Ureter (tissue), 1 donor: ENCODE results near the gene PKP3. TPM values are rescaled to one million over a fixed set of nuclear protein-coding genes. Genes with fewer than 3 reads are reported as not detected.
"Not testable (repeated sequence)": the region's sequence is repeated elsewhere in the genome, so short reads cannot be mapped to it uniquely, and the experiment has no call there.

ENCODE experiments used
- DNase-seq: peaks from one replicate; pipeline ENCODE4 v3.0.0-alpha.2; 2020; ENCODE audit warnings: low spot score
- total RNA-seq: library from RNA; stranded (reverse); gene quantifications from one replicate; pipeline ENCODE4 v1.2.4, GENCODE V29; 2023
- donor health status: DM: yes; HTN: yes; CAD: no.

PKP3 gene
- total RNA-seq = 78.5 TPM

DNA sequence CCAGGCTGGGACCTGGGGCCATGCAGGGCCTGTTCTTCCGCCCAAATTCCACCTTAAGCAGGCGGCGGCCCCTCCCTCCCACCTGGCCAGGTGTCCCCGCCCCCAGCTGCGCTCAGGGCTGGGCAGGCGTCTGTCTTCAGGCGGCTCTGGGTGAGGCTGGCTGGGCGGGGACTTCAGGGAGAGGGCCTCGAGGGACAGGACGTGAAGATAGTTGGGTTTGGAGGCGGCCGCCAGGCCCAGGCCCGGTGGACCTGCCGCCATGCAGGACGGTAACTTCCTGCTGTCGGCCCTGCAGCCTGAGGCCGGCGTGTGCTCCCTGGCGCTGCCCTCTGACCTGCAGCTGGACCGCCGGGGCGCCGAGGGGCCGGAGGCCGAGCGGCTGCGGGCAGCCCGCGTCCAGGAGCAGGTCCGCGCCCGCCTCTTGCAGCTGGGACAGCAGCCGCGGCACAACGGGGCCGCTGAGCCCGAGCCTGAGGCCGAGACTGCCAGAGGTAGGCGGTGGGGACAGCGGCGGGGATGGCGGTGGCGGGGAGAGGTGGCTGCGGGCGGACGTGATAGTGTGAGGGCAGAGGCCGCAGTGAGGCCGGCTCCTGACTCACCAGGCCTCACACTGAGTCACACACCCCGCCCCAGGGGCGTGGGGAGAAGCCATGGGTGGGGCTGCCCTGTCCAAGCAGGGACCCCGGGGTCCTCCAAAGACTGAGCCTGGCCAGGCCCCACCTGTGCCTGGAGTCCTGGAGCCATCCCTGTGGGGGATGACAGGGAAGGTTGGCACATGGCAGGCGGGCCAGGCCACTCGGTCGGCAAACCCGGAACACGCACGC lies at the start of gene PKP3:
TSS of gene PKP3 (plus strand) at position 176 of the 824 bp plus-strand sequence. CDS start at position 260, 84 bp downstream.
- peak; percentile 91 for DNase-seq

DNA sequence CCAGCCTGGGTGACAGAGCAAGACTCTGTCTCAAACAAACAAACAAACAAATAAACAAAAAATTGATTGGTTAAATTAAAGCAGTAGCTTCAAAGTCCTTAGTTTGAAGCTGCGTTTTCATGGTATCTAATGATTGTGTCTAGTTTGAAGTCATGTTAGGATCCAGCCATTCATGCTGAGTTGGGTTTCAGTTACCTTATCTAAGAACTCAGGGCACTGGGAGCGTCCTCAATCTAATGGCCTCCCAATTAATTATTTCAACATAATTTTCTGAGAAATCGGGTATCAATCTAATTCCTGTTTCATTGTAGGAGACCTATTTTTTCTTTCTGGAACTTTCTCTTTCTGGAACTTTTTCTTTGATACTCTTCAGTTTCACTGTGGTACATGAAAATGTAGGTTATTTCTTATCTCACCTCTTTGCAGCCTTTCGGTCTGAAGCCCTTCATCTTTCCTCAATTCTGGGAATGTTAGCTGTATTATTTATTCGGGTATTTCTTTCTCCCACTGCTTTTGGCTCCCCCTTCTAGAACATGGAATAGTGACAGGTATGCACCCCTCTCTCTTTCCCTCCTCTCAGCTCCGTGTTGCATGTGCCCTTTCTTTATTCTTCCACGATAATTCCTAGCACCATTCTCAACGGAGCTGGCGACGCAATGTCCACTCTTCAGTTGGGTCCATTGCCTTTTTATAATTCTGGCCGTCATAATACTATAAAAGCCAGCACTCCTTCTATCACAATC lies 49.0 kb upstream of the PKP3 start:
- no peak for DNase-seq

GRCh38 chr11:346529-346928 lies 47.5 kb upstream of the PKP3 start:
- DNase-seq = no peak

DNA sequence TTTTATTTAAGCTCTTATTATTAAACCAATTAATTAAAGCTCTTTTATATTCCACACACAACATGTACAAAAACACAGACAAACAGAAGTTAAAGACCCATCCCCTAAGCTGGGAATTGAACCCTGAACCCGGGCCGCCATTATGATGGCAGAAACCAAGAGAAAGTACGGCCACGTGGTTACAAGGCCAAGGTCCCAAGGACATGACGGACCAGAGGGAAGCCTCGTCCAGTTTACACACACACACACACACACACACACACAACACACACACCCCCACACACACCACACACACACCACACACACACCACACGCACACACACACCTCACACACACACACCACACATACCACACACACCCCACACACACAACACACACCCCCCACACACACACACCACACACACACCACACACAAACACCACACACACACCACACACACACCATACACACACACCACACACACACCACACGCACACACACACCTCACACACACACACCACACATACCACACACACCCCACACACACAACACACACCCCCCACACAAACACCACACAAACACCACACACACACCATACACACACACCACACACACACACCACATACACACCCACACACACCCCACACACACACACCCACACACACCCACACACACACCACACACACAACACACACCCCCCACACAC lies 44.6 kb upstream of the PKP3 start:
- DNase-seq = not testable (repeated sequence)

DNA sequence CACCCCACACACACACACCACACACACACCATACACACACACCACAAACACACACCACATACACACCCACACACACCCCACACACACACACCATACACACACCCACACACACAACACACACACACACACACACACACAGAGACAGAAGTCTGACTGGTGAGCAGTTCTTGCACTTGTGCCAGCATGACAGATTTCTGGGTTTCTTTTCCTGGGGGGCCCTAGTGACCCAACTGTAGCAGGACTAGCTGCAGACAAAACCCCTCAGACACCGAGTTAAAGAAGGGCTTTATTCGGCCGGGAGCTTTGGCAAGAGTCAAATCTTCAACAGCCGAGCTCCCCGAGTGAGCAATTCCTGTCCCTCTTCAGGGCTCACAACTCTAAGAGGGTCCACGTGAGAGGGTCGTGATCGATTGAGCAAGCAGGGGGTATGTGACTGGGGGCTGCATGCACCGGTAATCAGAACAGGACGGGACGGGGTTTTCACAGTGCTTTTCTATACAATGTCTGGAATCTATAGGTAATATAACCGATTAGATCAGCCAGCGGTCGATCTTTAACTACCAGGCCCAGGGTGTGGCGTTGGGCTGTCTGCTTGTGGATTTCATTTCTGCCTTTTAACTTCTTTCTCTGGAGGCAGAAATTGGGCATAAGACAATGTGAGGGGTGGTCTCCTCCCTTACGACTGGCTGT lies 43.8 kb upstream of the PKP3 start:
- not testable (repeated sequence) for DNase-seq

- peak; percentile 50 for DNase-seq
Measured at GRCh38 chr11:350723-351255, 43.2 kb upstream of the PKP3 start.

- peak; percentile 41 for DNase-seq
Measured at GRCh38 chr11:351411-351810, 42.6 kb upstream of the PKP3 start.

DNA sequence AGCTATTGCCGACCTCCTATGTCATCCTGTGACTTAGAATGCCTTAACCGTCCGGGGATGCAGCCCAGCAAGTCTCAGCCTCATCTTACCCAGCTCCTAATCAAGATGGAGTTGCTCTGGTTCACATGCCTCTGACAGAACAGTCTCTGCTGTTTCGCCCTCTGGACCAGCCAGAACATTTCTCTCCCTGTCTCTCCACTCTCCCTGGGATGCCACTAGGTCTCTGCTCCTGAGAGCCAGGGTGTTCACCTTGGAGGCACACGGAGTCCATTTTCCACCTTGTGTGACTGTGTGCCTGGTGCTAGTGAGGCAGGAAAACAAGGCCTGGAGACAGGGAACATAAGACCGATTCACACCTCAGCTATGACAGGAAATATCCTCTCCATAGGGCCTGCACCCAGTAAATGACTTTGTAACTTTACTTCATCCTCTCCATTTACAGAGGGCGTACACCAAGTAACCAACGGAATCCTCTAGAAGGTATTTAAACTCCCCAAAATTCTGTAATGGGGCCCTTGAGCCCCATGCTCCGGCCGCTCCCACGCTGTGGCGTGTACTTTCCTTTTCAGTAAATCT lies 41.5 kb upstream of the PKP3 start:
- peak; percentile 41 for DNase-seq

DNA sequence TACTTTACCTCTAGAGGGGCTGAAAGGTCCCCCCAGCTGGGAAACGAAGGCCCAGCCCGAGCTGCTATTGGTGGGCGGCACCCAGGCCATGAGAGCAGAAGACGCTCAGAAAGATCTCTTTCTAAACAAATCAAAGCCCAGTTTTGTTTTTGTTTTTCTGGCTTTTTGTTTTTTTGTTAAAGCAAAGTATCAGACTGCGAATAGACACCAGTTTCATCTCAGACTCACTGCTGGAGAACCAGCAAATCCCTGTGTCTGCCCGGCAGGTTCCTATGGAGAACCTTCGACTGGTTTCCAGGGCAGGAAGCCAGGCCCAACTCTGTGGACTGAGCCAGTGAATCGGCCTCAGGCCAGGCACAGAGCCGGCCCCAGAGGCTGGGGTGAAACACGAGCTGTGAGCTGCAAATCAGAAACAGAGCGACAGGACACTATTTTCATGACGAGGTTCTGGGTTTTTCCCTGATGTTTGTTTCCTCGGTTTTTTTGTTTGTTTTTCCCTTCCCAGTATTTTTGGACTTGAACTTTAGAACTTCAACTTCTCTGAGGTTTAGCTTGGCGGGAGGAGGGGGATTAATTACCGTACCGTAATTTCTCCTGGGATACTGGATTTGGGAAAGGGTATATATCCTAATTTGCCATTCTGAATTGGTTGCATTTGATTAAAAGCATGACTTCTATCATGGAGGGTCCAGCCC lies 40.7 kb upstream of the PKP3 start:
- peak; percentile 81 for DNase-seq

DNA sequence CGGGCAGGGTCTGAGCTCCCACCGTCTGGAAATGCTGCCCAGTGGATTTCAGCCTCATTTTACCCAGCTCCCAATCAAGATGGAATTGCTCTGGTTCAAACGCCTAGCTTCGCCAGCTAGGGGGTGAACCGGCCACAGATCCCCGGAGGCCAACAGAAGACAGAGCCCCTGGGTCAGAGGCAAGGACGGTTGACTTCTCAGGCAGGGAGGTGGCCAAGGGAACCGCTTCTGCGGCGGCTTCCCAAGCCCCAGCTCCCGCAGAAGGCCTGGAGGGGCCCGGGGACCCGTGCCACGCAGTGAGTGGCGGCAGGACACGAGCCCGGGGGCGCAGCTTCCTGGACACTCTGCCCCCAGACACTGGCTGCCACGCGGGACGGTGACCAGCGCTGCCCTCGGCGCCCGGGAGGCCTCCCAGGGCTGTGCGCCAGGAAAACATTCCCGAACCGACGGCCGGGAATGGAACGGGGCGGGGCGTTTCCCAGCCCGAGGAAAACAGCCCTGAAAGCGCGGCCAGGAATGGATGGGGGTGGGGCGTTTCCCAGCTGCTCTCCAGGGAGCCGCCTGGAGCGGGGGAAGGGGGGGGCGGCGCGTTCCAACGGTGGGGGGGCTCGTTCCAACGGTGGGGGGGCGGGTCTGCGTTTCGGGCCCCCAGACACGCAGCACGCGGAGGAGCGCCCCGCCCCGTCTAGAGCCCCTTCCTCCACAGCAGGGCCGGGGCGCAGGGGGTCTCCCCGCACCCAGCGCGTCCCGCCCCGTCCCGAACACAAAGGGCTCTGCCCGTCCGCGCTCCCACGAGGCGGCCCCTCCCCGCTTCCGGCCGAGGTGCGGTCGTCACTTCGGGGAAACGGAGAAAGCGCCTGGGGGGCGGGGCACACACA lies 38.2 kb upstream of the PKP3 start:
- DNase-seq = peak; percentile 94

GRCh38 chr11:356610-357009 lies 37.4 kb upstream of the PKP3 start:
- DNase-seq = no peak

DNA sequence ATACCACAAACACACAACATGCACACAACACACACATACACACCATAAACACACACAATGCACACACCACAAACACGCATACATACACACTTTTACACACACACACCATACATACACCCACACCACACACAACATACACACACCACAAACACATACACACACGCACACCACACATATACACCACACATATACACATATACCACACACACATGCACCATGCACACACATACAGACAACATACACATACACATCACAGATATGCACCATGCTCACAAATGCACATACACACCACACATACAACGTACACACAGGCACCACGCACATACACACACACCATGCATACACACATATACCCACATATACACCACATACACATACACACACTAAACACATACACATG lies 36.4 kb upstream of the PKP3 start:
- DNase-seq = no peak

DNA sequence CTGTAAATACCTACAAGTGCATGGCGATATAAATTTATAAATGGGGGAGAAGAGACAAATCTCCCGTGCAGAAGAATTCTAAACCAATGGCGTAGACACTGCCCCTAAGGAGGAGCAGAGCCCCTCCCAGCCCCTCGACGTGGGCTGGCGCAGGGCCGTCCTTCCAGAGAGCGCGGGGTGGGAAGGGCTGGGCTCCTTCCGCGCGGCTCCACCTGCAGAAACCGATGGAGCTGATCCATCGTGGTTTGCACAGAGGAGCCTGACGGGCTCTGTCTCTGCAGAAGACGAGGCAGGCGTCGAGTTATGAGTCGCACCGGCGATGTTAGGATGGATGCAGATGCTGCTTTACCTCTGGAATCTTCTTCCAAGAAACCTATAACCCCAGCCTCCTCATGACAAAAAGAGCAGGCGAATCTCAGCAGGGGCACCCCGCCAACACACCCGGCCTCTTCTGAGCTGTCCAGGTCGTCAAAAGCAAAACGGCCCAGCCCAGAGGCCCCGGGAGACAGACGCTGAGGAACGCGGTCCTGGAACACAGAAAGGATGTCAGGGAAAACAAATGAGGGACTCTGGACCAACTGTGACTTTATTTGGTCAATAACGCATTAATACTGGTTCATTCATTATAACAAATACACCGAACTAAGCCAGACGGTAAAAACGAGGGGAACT lies 35.7 kb upstream of the PKP3 start:
- DNase-seq = no peak

- no peak for DNase-seq
Measured at GRCh38 chr11:359181-359714, 34.8 kb upstream of the PKP3 start.

GRCh38 chr11:360326-361280 lies 33.4 kb upstream of the PKP3 start:
- DNase-seq = no peak

GRCh38 chr11:362642-363442 lies 31.2 kb upstream of the PKP3 start:
- no peak for DNase-seq

DNA sequence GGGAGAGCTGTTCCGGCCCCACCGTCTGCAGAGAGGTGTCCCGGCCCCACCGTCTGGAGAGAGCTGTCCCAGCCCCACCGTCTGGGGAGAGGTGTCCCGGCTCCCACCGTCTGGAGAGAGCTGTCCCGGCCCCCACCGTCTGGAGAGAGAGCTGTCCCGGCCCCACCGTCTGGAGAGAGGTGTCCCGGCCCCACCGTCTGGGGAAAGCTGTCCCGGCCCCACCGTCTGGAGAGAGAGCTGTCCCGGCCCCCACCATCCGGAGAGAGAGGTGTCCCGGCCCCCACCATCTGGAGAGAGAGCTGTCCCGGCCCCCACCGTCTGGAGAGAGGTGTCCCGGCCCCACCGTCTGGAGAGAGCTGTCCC lies 30.6 kb upstream of the PKP3 start:
- DNase-seq = not testable (repeated sequence)
